HEK293 (cell line): Measurements from ENCODE around the gene CASZ1.

Source experiments
- CTCF ChIA-PET: fragments of 350-600 bp; formaldehyde crosslinking; extraction: SDS; loops from one replicate; lab custom pipeline; 2021; ENCODE audit warnings: antibody characterized with exemption; lab: Yijun Ruan, JAX
- POLR2A ChIA-PET: fragments of 300-600 bp; formaldehyde crosslinking; extraction: SDS; loops from one replicate; lab custom pipeline; 2020; ENCODE audit warnings: antibody characterized with exemption, inconsistent platforms; lab: Yijun Ruan, JAX
- H3K27ac ChIP-seq: fragments of 200-500 bp; sonication (Bioruptor generic); 2 replicates; pipeline ENCODE4 v1.5.1; 2014; ENCODE audit warnings: low read depth, low read length, control low read depth, inconsistent platforms; ENCODE audit errors: extremely low read depth
- H3K36me3 ChIP-seq, 2 experiments: fragments of 200-500 bp in 1 of 2; sonication (Bioruptor generic) in 1 of 2; 1 replicate in 1 of 2; 2 replicates in 1 of 2; pipeline ENCODE4 v1.5.1; 2014 to 2017; ENCODE audit warnings: inconsistent platforms in 2 of 2, low read length in 2 of 2; ENCODE audit not compliant: control insufficient read depth in 2 of 2, insufficient read depth in 1 of 2
- H3K4me1 ChIP-seq: fragments of 200-500 bp; sonication (Bioruptor generic); 2 replicates; pipeline ENCODE4 v1.5.1; 2014; ENCODE audit warnings: mild to moderate bottlenecking, low read length, inconsistent platforms; ENCODE audit not compliant: control insufficient read depth, insufficient read depth
- H3K4me3 ChIP-seq: 2 replicates; pipeline ENCODE4 v1.5.1; 2011; ENCODE audit warnings: low read depth, mild to moderate bottlenecking, control low read depth, low read length, moderate library complexity
- H3K9me3 ChIP-seq: fragments of 200-500 bp; sonication (Bioruptor generic); 2 replicates; pipeline ENCODE4 v1.5.1; 2014; ENCODE audit warnings: low read depth, low read length, inconsistent platforms; ENCODE audit not compliant: control insufficient read depth, insufficient read depth
- BCL11A ChIP-seq: fragments of 450-650 bp; formaldehyde crosslinking; IDR thresholded peaks from 2 replicates; pipeline ENCODE4 v1.5.1; 2016; ENCODE audit warnings: low read depth, missing biosample characterization, missing genetic modification characterization
- GLIS1 ChIP-seq: fragments of 450-650 bp; formaldehyde crosslinking; IDR thresholded peaks from 2 replicates; pipeline ENCODE4 v1.5.1; 2016; ENCODE audit warnings: missing biosample characterization, missing genetic modification characterization
- GLIS2 ChIP-seq: fragments of 450-650 bp; formaldehyde crosslinking; IDR thresholded peaks from 2 replicates; pipeline ENCODE4 v1.5.1; 2016; ENCODE audit warnings: missing biosample characterization, missing genetic modification characterization
- KLF7 ChIP-seq: fragments of 450-650 bp; formaldehyde crosslinking; IDR thresholded peaks from 2 replicates; pipeline ENCODE4 v1.5.1; 2016; ENCODE audit warnings: missing biosample characterization, missing genetic modification characterization, borderline replicate concordance
- OSR2 ChIP-seq: fragments of 450-650 bp; formaldehyde crosslinking; IDR thresholded peaks from 2 replicates; pipeline ENCODE4 v1.5.1; 2016; ENCODE audit warnings: missing biosample characterization, missing genetic modification characterization
- PRDM2 ChIP-seq: fragments of 450-650 bp; formaldehyde crosslinking; IDR thresholded peaks from 2 replicates; pipeline ENCODE4 v1.5.1; 2016; ENCODE audit warnings: missing biosample characterization, missing genetic modification characterization, borderline replicate concordance
- RBAK ChIP-seq: fragments of 450-650 bp; formaldehyde crosslinking; IDR thresholded peaks from 2 replicates; pipeline ENCODE4 v1.5.1; 2016; ENCODE audit warnings: missing biosample characterization, missing genetic modification characterization
- REST ChIP-seq: fragments of 450-650 bp; formaldehyde crosslinking; IDR thresholded peaks from 2 replicates; pipeline ENCODE4 v1.5.1; 2016; ENCODE audit warnings: missing biosample characterization, missing genetic modification characterization
- SP7 ChIP-seq: fragments of 450-650 bp; formaldehyde crosslinking; IDR thresholded peaks from 2 replicates; pipeline ENCODE4 v1.5.1; 2016; ENCODE audit warnings: missing biosample characterization, missing genetic modification characterization
- TCF7L2 ChIP-seq: IDR thresholded peaks from 2 replicates; pipeline ENCODE4 v1.6.1; 2011; ENCODE audit warnings: low read depth, mild to moderate bottlenecking, inconsistent platforms, low read length, moderate library complexity, borderline replicate concordance
- ZFP37 ChIP-seq: fragments of 450-650 bp; formaldehyde crosslinking; IDR thresholded peaks from 2 replicates; pipeline ENCODE4 v1.5.1; 2016; ENCODE audit warnings: missing biosample characterization, missing genetic modification characterization
- ZNF10 ChIP-seq: fragments of 450-650 bp; formaldehyde crosslinking; IDR thresholded peaks from 2 replicates; pipeline ENCODE4 v1.5.1; 2017; ENCODE audit warnings: missing biosample characterization, missing genetic modification characterization
- ZNF157 ChIP-seq: fragments of 450-650 bp; formaldehyde crosslinking; IDR thresholded peaks from 2 replicates; pipeline ENCODE4 v1.5.1; 2016; ENCODE audit warnings: missing biosample characterization, missing genetic modification characterization
- ZNF16 ChIP-seq: fragments of 450-650 bp; formaldehyde crosslinking; IDR thresholded peaks from 2 replicates; pipeline ENCODE4 v1.5.1; 2016; ENCODE audit warnings: low read depth, missing biosample characterization, missing genetic modification characterization
- ZNF169 ChIP-seq: fragments of 450-650 bp; formaldehyde crosslinking; IDR thresholded peaks from 2 replicates; pipeline ENCODE4 v1.5.1; 2016; ENCODE audit warnings: missing biosample characterization, missing genetic modification characterization
- ZNF175 ChIP-seq: fragments of 450-650 bp; formaldehyde crosslinking; IDR thresholded peaks from 2 replicates; pipeline ENCODE4 v1.5.1; 2016; ENCODE audit warnings: missing biosample characterization, missing genetic modification characterization
- ZNF19 ChIP-seq: fragments of 450-650 bp; formaldehyde crosslinking; IDR thresholded peaks from 2 replicates; pipeline ENCODE4; 2016; ENCODE audit warnings: missing biosample characterization, missing genetic modification characterization, low read depth
- ZNF2 ChIP-seq: fragments of 450-650 bp; formaldehyde crosslinking; IDR thresholded peaks from 2 replicates; pipeline ENCODE4 v1.5.1; 2016; ENCODE audit warnings: missing biosample characterization, missing genetic modification characterization
- ZNF48 ChIP-seq: fragments of 450-650 bp; formaldehyde crosslinking; IDR thresholded peaks from 2 replicates; pipeline ENCODE4 v1.5.1; 2016; ENCODE audit warnings: missing biosample characterization, missing genetic modification characterization
- ZNF571 ChIP-seq: fragments of 450-650 bp; formaldehyde crosslinking; IDR thresholded peaks from 2 replicates; pipeline ENCODE4 v1.5.0; 2017; ENCODE audit warnings: missing biosample characterization, missing genetic modification characterization
- ZNF629 ChIP-seq: fragments of 450-650 bp; formaldehyde crosslinking; IDR thresholded peaks from 2 replicates; pipeline ENCODE4 v1.5.1; 2017; ENCODE audit warnings: missing biosample characterization, missing genetic modification characterization
- ZNF707 ChIP-seq: fragments of 450-650 bp; formaldehyde crosslinking; IDR thresholded peaks from 2 replicates; pipeline ENCODE4 v1.5.1; 2016; ENCODE audit warnings: missing biosample characterization, missing genetic modification characterization
- ZNF747 ChIP-seq: fragments of 450-650 bp; formaldehyde crosslinking; IDR thresholded peaks from 2 replicates; pipeline ENCODE4 v1.5.1; 2016; ENCODE audit warnings: missing biosample characterization, missing genetic modification characterization
- ZNF785 ChIP-seq: fragments of 450-650 bp; formaldehyde crosslinking; IDR thresholded peaks from 2 replicates; pipeline ENCODE4 v1.5.1; 2016; ENCODE audit warnings: missing biosample characterization, missing genetic modification characterization
- ZSCAN18 ChIP-seq: fragments of 450-650 bp; formaldehyde crosslinking; IDR thresholded peaks from 2 replicates; pipeline ENCODE4 v1.5.1; 2016; ENCODE audit warnings: missing biosample characterization, missing genetic modification characterization
- ZSCAN30 ChIP-seq: fragments of 450-650 bp; IDR thresholded peaks from 2 replicates; pipeline ENCODE4 v1.5.1; 2018; ENCODE audit warnings: missing biosample characterization, mild to moderate bottlenecking, missing genetic modification characterization, moderate library complexity

CASZ1 gene

GRCh38 chr1:10699470-10699835 is 97.0 kb downstream of the CASZ1 start (continued):
- no peak for TF ChIP-seq BCL11A
- TF ChIP-seq ZNF785 (tag by site-specific recombination): no peak
- TF ChIP-seq ZNF169 (tag by site-specific recombination): no peak
- no peak for TF ChIP-seq ZNF175 (tag by site-specific recombination)
- TF ChIP-seq OSR2 (tag by site-specific recombination): no peak
- TF ChIP-seq ZNF571 (tag by site-specific recombination): no peak
- no peak for TF ChIP-seq ZNF10 (tag by site-specific recombination)
- TF ChIP-seq RBAK (tag by site-specific recombination): no peak
- no peak for TF ChIP-seq REST (tag by site-specific recombination)

- no peak overlapping the region for H3K4me3 ChIP-seq
- CTCF ChIA-PET: interaction anchor here (0.8 kb wide), 1 partner anchor 246 kb away, joined by 4 read pairs; no protein-coding TSS in a partner anchor
- H3K27ac ChIP-seq: no peak overlapping the region
- H3K4me1 ChIP-seq: no peaks in the 10 kb centered on the region
- H3K36me3 ChIP-seq: no peaks in the 10 kb centered on the region
- H3K9me3 ChIP-seq: no peaks in the 10 kb centered on the region
- POLR2A ChIA-PET: no interaction called here
- TF ChIP-seq TCF7L2 (no peak), KLF7 (tag by site-specific recombination) (no peak), ZNF747 (no peak), ZFP37 (tag by site-specific recombination) (no peak), GLIS2 (tag by site-specific recombination) (no peak), ZSCAN30 (tag by site-specific recombination) (no peak), ZNF571 (tag by site-specific recombination) (no peak), ZNF16 (tag by site-specific recombination) (no peak), PRDM2 (tag by site-specific recombination) (no peak), ZNF48 (tag by site-specific recombination) (no peak), ZNF2 (tag by site-specific recombination) (no peak), ZNF157 (no peak), SP7 (no peak), ZNF629 (tag by site-specific recombination) (no peak), ZSCAN18 (tag by site-specific recombination) (no peak), ZNF19 (tag by site-specific recombination) (no peak), ZNF707 (tag by site-specific recombination) (no peak), GLIS1 (no peak)
Measured at GRCh38 chr1:10698726-10699469, 97.5 kb downstream of the CASZ1 start.
